K562 (cell line): Measurements from ENCODE around the gene UBE2D2. TPM values are rescaled to one million over a fixed set of nuclear protein-coding genes. Genes with fewer than 3 reads are reported as not detected.

Experiments used
- EP400 ChIP-seq: fragments of 450-650 bp; IDR thresholded peaks from 2 replicates; pipeline ENCODE4 v1.6.1; 2017; ENCODE audit warnings: antibody characterized with exemption, mild to moderate bottlenecking, moderate library complexity
- FOXP1 ChIP-seq: sonication (generic); formaldehyde crosslinking; IDR thresholded peaks from 2 replicates; pipeline ENCODE4 v1.8.0; 2022; ENCODE audit warnings: mild to moderate bottlenecking, missing genetic modification reagents
- MYC ChIP-seq, 2 experiments: fragments of 250-450 bp in 1 of 2; sonication (Bioruptor Pico) in 1 of 2; IDR thresholded peaks; 2 replicates each; pipeline versions ENCODE4 v1.5.1 to v1.6.1; 2012 to 2021; ENCODE audit warnings: low read depth in 2 of 2, borderline replicate concordance in 1 of 2, improper control_type of control experiment in 1 of 2, low read length in 1 of 2, mild to moderate bottlenecking in 1 of 2, moderate library complexity in 1 of 2
- NBN ChIP-seq: fragments of 450-650 bp; IDR thresholded peaks from 2 replicates; pipeline ENCODE4 v1.6.1; 2016; ENCODE audit warnings: low read depth, mild to moderate bottlenecking
- PHF8 ChIP-seq: fragments of 200-600 bp; sonication (generic); IDR thresholded peaks from 2 replicates; pipeline ENCODE4 v1.6.1; 2012; ENCODE audit warnings: mixed run types, mild to moderate bottlenecking, inconsistent platforms, low read length, moderate library complexity, borderline replicate concordance
- POLR2AphosphoS2 ChIP-seq: IDR thresholded peaks from 2 replicates; pipeline ENCODE4 v1.6.1; 2012; ENCODE audit warnings: low read length, improper control_type of control experiment
- POLR2AphosphoS5 ChIP-seq: IDR thresholded peaks from 2 replicates; pipeline ENCODE4 v1.6.1; 2011; ENCODE audit warnings: mild to moderate bottlenecking, low read depth, low read length, moderate library complexity; ENCODE audit not compliant: control insufficient read depth, insufficient read depth
- RAD21 ChIP-seq, 2 experiments: fragments of 250-450 bp in 1 of 2; fragments of 450-650 bp in 1 of 2; sonication (Bioruptor Pico) in 1 of 2; formaldehyde crosslinking in 1 of 2; IDR thresholded peaks in 1 of 2; conservative IDR thresholded peaks in 1 of 2; 2 replicates each; pipeline versions ENCODE4 v1.4.0 to v1.8.0; 2020 to 2022; ENCODE audit warnings: mild to moderate bottlenecking in 2 of 2, moderate library complexity in 1 of 2
- STAT5A ChIP-seq: IDR thresholded peaks from 2 replicates; pipeline ENCODE4 v1.6.1; 2012; ENCODE audit warnings: low read length, inconsistent platforms, borderline replicate concordance
- TSC22D4 ChIP-seq: fragments of 450-650 bp; IDR thresholded peaks from 2 replicates; pipeline ENCODE4 v1.6.1; 2016; ENCODE audit warnings: missing genetic modification characterization, missing biosample characterization, control low read depth
- polyA plus RNA-seq, 8 experiments: library from polyadenylated mRNA; depleted of rRNA in 4 of 8; stranded (reverse) in 5 of 8; unstranded in 3 of 8; fragments of >200 nt; fragmentation: Nextera tagmentation in 2 of 8; fragmentation: Illumina TruSeq in 1 of 8; extraction: Ambion mirVana in 2 of 8; extraction: Trizol in 1 of 8; gene quantifications; 2 replicates each; pipeline versions ENCODE4 v1.2.1 to v1.2.3, GENCODE V29; 2011 to 2014; ENCODE audit warnings: inconsistent platforms in 1 of 8, missing spikeins in 1 of 8
- total RNA-seq, 7 experiments: library from RNA; depleted of rRNA in 6 of 7; stranded (reverse); fragments of >200 nt in 6 of 7; fragmentation: Illumina TruSeq in 2 of 7; extraction: Trizol in 2 of 7; gene quantifications; 2 replicates each; pipeline versions ENCODE4 v1.2.1 to v1.2.3, GENCODE V29; 2011 to 2021; ENCODE audit warnings: low replicate concordance in 1 of 7
- TF ChIP-seq, protein P1 (sequence below): fragments of 150-350 bp; IDR thresholded peaks from 2 replicates; pipeline ENCODE4 v1.6.1; 2014; ENCODE audit warnings: low read depth, mild to moderate bottlenecking, low read length, borderline replicate concordance
- TF ChIP-seq, protein P2 (sequence below): sonication (generic); formaldehyde crosslinking; IDR thresholded peaks from 2 replicates; pipeline ENCODE4 v1.8.0; 2022; ENCODE audit warnings: mild to moderate bottlenecking, missing genetic modification reagents, borderline replicate concordance
- TF ChIP-seq, protein P3 (sequence below): fragments of 450-650 bp; formaldehyde crosslinking; IDR thresholded peaks from 2 replicates; pipeline ENCODE4 v1.4.0; 2020; ENCODE audit warnings: mild to moderate bottlenecking, moderate library complexity
- TF ChIP-seq, protein P4 (sequence below), 2 experiments: IDR thresholded peaks; 2 replicates each; pipeline ENCODE4 v1.6.1; 2011; ENCODE audit warnings: borderline replicate concordance in 1 of 2, control low read depth in 1 of 2, low read depth in 1 of 2, low read length in 1 of 2, mild to moderate bottlenecking in 1 of 2, mixed read lengths in 1 of 2, moderate library complexity in 1 of 2; ENCODE audit not compliant: insufficient read depth in 1 of 2, insufficient read length in 1 of 2, poor library complexity in 1 of 2, severe bottlenecking in 1 of 2; ENCODE audit errors: extremely low read depth in 1 of 2
- TF ChIP-seq, protein P5 (sequence below): fragments of 450-650 bp; IDR thresholded peaks from 2 replicates; pipeline ENCODE4 v1.6.1; 2014; ENCODE audit warnings: low read depth, mild to moderate bottlenecking, moderate library complexity, borderline replicate concordance

UBE2D2 gene
- total and polyA plus RNA-seq, 9 of the 15 experiments (the other 6 are each of a cell fraction or from before 2014, with no cell fraction given), result 53.6 to 198 (median 122) TPM

DNA sequence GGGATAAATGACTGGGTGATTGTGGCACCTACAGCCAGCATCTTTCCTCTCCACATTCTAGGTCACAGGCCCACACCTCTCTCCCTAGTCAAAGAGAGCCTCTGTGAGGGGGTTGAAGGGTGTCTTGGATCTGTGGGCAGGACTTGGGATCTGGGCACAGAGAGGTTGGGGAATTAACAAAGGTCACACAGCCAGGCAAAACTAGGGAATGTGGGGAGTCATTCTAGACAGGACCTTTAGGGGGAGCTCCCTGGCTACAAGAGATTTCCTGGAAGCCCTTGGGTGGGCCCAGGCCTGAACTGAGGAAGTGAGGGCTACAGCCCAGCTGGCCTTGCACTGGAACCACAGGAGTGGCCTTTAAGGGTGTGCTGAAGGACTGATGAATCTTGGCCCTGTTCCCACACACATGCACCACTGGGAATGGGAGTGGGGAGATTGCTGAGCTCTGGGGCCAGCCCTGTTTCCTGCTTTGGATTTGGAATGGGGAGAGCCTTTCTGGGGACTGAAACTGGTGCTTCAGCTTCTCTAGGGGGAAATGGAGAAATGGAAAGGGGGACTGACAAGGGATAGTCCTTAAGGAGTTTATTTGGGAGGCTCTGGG lies 74.6 kb downstream of the UBE2D2 start (continued):
- TF ChIP-seq, protein P1, sequence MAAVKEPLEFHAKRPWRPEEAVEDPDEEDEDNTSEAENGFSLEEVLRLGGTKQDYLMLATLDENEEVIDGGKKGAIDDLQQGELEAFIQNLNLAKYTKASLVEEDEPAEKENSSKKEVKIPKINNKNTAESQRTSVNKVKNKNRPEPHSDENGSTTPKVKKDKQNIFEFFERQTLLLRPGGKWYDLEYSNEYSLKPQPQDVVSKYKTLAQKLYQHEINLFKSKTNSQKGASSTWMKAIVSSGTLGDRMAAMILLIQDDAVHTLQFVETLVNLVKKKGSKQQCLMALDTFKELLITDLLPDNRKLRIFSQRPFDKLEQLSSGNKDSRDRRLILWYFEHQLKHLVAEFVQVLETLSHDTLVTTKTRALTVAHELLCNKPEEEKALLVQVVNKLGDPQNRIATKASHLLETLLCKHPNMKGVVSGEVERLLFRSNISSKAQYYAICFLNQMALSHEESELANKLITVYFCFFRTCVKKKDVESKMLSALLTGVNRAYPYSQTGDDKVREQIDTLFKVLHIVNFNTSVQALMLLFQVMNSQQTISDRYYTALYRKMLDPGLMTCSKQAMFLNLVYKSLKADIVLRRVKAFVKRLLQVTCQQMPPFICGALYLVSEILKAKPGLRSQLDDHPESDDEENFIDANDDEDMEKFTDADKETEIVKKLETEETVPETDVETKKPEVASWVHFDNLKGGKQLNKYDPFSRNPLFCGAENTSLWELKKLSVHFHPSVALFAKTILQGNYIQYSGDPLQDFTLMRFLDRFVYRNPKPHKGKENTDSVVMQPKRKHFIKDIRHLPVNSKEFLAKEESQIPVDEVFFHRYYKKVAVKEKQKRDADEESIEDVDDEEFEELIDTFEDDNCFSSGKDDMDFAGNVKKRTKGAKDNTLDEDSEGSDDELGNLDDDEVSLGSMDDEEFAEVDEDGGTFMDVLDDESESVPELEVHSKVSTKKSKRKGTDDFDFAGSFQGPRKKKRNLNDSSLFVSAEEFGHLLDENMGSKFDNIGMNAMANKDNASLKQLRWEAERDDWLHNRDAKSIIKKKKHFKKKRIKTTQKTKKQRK, result no peak
- TF ChIP-seq POLR2AphosphoS2, result 0 out of 2 replicates have a peak, but pooled peaks have one; percentile 53
- TF ChIP-seq, protein P2, sequence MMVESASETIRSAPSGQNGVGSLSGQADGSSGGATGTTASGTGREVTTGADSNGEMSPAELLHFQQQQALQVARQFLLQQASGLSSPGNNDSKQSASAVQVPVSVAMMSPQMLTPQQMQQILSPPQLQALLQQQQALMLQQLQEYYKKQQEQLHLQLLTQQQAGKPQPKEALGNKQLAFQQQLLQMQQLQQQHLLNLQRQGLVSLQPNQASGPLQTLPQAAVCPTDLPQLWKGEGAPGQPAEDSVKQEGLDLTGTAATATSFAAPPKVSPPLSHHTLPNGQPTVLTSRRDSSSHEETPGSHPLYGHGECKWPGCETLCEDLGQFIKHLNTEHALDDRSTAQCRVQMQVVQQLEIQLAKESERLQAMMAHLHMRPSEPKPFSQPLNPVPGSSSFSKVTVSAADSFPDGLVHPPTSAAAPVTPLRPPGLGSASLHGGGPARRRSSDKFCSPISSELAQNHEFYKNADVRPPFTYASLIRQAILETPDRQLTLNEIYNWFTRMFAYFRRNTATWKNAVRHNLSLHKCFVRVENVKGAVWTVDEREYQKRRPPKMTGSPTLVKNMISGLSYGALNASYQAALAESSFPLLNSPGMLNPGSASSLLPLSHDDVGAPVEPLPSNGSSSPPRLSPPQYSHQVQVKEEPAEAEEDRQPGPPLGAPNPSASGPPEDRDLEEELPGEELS (CRISPR knock-in tag), result no peak
- TF ChIP-seq RAD21 (CRISPR knock-in tag; conservative IDR thresholded peaks at IDR 0.05 in 1 of 2, IDR thresholded peaks at IDR 0.05 in 1 of 2), result peak; percentile 87 to 94
- peak; percentile 70 for TF ChIP-seq FOXP1 (CRISPR knock-in tag)
- TF ChIP-seq PHF8, result no peak
- peak; percentile 81 for TF ChIP-seq MYC (IDR thresholded peaks at IDR 0.05; ENCODE audit: low read depth, low read length)
- no peak for TF ChIP-seq MYC (CRISPR knock-in tag; IDR thresholded peaks at IDR 0.05; ENCODE audit: borderline replicate concordance, low read depth)
- TF ChIP-seq, protein P3, sequence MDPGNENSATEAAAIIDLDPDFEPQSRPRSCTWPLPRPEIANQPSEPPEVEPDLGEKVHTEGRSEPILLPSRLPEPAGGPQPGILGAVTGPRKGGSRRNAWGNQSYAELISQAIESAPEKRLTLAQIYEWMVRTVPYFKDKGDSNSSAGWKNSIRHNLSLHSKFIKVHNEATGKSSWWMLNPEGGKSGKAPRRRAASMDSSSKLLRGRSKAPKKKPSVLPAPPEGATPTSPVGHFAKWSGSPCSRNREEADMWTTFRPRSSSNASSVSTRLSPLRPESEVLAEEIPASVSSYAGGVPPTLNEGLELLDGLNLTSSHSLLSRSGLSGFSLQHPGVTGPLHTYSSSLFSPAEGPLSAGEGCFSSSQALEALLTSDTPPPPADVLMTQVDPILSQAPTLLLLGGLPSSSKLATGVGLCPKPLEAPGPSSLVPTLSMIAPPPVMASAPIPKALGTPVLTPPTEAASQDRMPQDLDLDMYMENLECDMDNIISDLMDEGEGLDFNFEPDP (CRISPR knock-in tag), result no peak
- peak; percentile 52; the same call in 1 of the 2 replicates for TF ChIP-seq NBN
- peak; percentile 59 for TF ChIP-seq POLR2AphosphoS5
- TF ChIP-seq, protein P4, sequence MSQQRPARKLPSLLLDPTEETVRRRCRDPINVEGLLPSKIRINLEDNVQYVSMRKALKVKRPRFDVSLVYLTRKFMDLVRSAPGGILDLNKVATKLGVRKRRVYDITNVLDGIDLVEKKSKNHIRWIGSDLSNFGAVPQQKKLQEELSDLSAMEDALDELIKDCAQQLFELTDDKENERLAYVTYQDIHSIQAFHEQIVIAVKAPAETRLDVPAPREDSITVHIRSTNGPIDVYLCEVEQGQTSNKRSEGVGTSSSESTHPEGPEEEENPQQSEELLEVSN (IDR thresholded peaks at IDR 0.05; ENCODE audit: borderline replicate concordance in 1 of 2, extremely low read depth in 1 of 2, insufficient read depth in 1 of 2, insufficient read length in 1 of 2, low read depth in 1 of 2, low read length in 1 of 2, poor library complexity in 1 of 2, severe bottlenecking in 1 of 2), result peak in 1 of 2 experiments; percentile 6
- TF ChIP-seq EP400, result peak; percentile 68
- TF ChIP-seq TSC22D4 (tag), result no peak
- 0 out of 2 replicates have a peak, but pooled peaks have one; percentile 35 for TF ChIP-seq STAT5A
- TF ChIP-seq, protein P5, sequence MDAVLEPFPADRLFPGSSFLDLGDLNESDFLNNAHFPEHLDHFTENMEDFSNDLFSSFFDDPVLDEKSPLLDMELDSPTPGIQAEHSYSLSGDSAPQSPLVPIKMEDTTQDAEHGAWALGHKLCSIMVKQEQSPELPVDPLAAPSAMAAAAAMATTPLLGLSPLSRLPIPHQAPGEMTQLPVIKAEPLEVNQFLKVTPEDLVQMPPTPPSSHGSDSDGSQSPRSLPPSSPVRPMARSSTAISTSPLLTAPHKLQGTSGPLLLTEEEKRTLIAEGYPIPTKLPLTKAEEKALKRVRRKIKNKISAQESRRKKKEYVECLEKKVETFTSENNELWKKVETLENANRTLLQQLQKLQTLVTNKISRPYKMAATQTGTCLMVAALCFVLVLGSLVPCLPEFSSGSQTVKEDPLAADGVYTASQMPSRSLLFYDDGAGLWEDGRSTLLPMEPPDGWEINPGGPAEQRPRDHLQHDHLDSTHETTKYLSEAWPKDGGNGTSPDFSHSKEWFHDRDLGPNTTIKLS, result peak; percentile 29; the same call in 1 of the 2 replicates
